ENCODE results near the gene HLA-DQA1. TPM values are rescaled to one million over a fixed set of nuclear protein-coding genes. Genes with fewer than 3 reads are reported as not detected.

Gene HLA-DQA1
- total and polyA plus RNA-seq, 12 donors: 1.3 to 136 (median 13.3) TPM

DNA sequence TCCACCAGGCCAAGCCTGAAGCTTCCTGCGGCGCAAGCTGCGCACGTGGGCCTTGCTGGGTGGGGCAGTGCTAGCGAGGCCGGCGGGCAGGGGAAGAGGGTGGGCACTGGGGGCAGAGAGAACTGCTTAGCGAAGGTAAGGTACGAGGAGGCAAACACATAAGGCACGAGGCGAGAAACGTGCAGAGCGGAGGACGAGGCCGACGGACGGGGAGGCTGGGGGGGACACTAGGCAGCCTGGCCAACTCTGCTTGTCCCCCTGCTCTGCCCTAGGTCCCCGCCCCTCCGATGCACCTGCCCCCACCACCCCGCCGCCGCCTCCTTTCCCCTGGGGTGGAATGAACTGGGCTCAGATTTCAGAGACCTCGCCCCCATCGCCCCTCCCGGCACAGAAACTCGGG is 27.1 kb downstream of the HLA-DQA1 start:
- peak overlapping the region in 4 of 10 donors; percentile 55 to 79 (median 76) for H3K27ac ChIP-seq
- H3K4me3 ChIP-seq: peak overlapping the region in 6 of 10 donors; percentile 36 to 57 (median 44)
- intact Hi-C loops (cut with DNase I): no loop called here
- peaks cover 0 to 12% (median 0%) of the 10 kb centered on the region in 9 donors for H3K4me1 ChIP-seq
- peaks cover 0 to 6% (median 0%) of the 10 kb centered on the region in 9 donors for H3K36me3 ChIP-seq
- H3K27me3 ChIP-seq: peaks cover 0 to 14% (median 0%) of the 10 kb centered on the region in 7 donors
- DNase-seq (no peak), ATAC-seq (no peak)
- H3K9me3 ChIP-seq: no peaks in the 10 kb centered on the region
- 15 to 31% methylated on average over 20 to 26 of the region's 26 CpGs for WGBS, 2 donors
- TF ChIP-seq, protein P1, sequence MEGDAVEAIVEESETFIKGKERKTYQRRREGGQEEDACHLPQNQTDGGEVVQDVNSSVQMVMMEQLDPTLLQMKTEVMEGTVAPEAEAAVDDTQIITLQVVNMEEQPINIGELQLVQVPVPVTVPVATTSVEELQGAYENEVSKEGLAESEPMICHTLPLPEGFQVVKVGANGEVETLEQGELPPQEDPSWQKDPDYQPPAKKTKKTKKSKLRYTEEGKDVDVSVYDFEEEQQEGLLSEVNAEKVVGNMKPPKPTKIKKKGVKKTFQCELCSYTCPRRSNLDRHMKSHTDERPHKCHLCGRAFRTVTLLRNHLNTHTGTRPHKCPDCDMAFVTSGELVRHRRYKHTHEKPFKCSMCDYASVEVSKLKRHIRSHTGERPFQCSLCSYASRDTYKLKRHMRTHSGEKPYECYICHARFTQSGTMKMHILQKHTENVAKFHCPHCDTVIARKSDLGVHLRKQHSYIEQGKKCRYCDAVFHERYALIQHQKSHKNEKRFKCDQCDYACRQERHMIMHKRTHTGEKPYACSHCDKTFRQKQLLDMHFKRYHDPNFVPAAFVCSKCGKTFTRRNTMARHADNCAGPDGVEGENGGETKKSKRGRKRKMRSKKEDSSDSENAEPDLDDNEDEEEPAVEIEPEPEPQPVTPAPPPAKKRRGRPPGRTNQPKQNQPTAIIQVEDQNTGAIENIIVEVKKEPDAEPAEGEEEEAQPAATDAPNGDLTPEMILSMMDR (IDR thresholded peaks at IDR 0.05): no peak

- peaks cover 0 to 6% (median 0%) of the 10 kb centered on the region in 9 donors for H3K36me3 ChIP-seq
- H3K4me3 ChIP-seq: peak overlapping the region in 7 of 10 donors; percentile 28 to 57 (median 38)
- H3K27ac ChIP-seq: peak overlapping the region in 7 of 10 donors; percentile 52 to 82 (median 72)
- peak in 6 of 8 donors; percentile 38 to 81 (median 60) for ATAC-seq
- peaks cover 0 to 12% (median 0%) of the 10 kb centered on the region in 9 donors for H3K4me1 ChIP-seq
- intact Hi-C loops (cut with DNase I): loop anchor here in 1 of 10 donors (5.0 kb wide), 1 partner anchor 33 kb away; no protein-coding TSS in a partner anchor
- 1% methylated on average over 41 to 47 of the region's 47 CpGs for WGBS, 2 donors
- peaks cover 0 to 14% (median 0%) of the 10 kb centered on the region in 7 donors for H3K27me3 ChIP-seq
- peak; percentile 34 to 41 for DNase-seq
- TF ChIP-seq, protein P1 (IDR thresholded peaks at IDR 0.05): no peak
- no peaks in the 10 kb centered on the region for H3K9me3 ChIP-seq
Measured at GRCh38 chr6:32664827-32665362, 27.7 kb downstream of the HLA-DQA1 start.

DNA sequence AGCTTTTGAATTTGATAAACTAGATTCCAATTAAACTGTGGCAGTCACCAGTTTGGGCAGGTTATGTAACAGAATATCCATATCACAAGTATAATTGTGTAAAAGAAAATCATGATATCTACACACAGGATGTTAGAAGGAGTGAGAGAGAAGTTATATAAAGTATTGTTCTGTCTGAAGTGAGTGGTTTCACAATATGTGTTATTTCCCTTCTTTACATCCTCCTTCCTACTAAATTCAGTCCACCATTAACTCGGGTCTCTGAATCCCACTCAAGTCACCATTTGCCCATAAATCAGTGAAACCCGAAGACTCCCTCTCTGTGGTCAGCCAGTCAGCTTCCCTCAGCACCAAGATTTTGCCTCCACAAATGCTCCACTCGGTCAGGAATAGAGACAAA is 28.5 kb downstream of the HLA-DQA1 start:
- H3K4me1 ChIP-seq: peaks cover 0 to 12% (median 0%) of the 10 kb centered on the region in 9 donors
- TF ChIP-seq, protein P1 (IDR thresholded peaks at IDR 0.05): no peak
- DNase-seq (no peak), ATAC-seq (no peak)
- peaks cover 0 to 6% (median 0%) of the 10 kb centered on the region in 9 donors for H3K36me3 ChIP-seq
- intact Hi-C loops (cut with DNase I): loop anchor here in 1 of 10 donors (5.0 kb wide), 1 partner anchor 33 kb away; no protein-coding TSS in a partner anchor
- 35 to 36% methylated on average over 3 of the region's 3 CpGs for WGBS, 2 donors
- peak overlapping the region in 7 of 10 donors; percentile 20 to 82 (median 72) for H3K27ac ChIP-seq
- H3K4me3 ChIP-seq: peak overlapping the region in 7 of 10 donors; percentile 36 to 57 (median 41)
- H3K27me3 ChIP-seq: peaks cover 0 to 14% (median 0%) of the 10 kb centered on the region in 7 donors
- H3K9me3 ChIP-seq: no peaks in the 10 kb centered on the region

DNA sequence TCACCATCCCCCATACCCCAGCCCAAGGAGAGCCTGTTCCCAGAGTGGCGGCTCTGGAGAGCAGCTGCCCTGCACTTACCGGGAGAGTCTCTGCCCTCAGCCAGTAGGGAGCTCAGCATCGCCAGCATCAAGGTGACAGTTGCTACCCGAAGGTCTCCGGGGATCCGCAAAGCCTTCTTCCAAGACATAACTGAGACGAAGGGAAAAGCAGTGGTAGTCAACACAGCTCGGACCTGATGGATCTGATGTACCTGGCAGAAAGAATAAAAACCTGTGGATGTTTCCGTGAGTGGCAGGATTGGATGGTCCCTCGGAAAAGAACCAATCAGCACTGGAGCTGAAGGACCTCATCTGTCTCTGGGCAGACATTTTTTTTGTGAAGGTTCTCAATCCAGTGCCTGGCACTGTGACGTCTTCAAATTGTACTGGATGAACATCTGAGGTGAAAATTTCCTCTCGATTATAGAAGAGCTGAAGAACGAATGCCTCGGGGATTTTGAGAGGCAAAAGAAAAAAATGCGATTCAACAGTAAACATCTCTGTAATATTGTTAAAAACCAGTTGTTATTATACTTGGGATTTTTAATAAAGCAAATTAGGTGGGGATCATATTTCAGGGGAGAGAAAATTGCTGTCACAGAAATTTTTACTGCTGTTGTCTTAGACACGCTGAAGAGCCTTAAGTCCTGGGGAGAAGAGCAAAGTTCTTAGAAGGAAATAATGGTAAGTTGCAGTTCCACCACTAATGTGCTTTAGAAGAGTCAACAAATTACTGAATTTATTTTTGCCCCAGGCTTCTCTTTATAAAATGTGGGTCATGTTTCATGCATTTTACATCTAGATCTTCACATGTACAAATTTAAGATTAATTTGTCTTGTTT is 29.5 kb downstream of the HLA-DQA1 start, which contains the start of gene HLA-DQB1:
TSS of gene HLA-DQB1 (minus strand) at position 238 of the 881 bp plus-strand sequence. CDS start at position 188, 50 bp downstream.
- H3K4me3 ChIP-seq: peak within 1 kb of the TSS in 7 of 10 donors; percentile 36 to 57 (median 41)

More for the DNA sequence above, 29.5 kb downstream of the HLA-DQA1 start, which contains the start of gene HLA-DQB1:
- H3K36me3 ChIP-seq: peaks cover 0 to under 1% (median 0%) of the 10 kb centered on the region in 9 donors
- 16 to 25% methylated on average over 16 of the region's 16 CpGs for WGBS, 2 donors
- peaks cover 0 to 6% (median 0%) of the 10 kb centered on the region in 11 donors for H3K9me3 ChIP-seq
- TF ChIP-seq, protein P1 (IDR thresholded peaks at IDR 0.05): no peak
- H3K4me1 ChIP-seq: peaks cover 0 to 12% (median 0%) of the 10 kb centered on the region in 9 donors
- intact Hi-C loops (cut with DNase I): loop anchor here in 1 of 10 donors (5.0 kb wide), 1 partner anchor 34 kb away; no protein-coding TSS in a partner anchor
- H3K27me3 ChIP-seq: peaks cover 0 to 14% (median 0%) of the 10 kb centered on the region in 7 donors
- H3K27ac ChIP-seq: peak within 1 kb of the TSS in 8 of 10 donors; percentile 19 to 82 (median 72)
- ATAC-seq (peak; percentile 69 to 89 (median 84)), DNase-seq (peak in 1 of 2 donors; percentile 61)
